ENCODE results near the gene ANAPC16.

DNA sequence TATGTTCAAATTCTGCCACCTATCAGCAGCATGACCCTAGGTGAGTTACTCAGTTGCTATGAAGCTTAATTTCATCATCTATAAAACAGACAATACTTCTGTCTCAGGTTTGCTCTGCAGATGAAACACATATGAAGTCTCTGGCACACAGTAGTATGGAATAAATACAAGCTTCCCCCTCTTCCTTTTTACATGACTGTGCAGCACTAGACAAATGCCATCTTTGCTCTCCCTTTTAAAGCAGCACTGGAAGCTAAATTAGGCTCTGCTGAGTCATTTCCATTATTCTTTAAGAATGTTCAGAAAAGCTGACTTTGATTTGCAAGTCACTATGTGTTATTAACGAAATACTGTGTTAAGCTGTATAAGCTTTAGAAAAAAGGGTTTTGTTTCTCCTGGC, 40.7 kb upstream of the ANAPC16 start:
- no peak for TF ChIP-seq EZH2phosphoT487 (IDR thresholded peaks at IDR 0.05; ENCODE audit: insufficient read depth, low read depth)
- TF ChIP-seq EZH2 (IDR thresholded peaks at IDR 0.05; ENCODE audit: insufficient read depth, poor library complexity, severe bottlenecking): no peak
